Transverse colon (tissue), 4 donors: ENCODE data around the gene C17orf78. TPM values are rescaled to one million over a fixed set of nuclear protein-coding genes. Genes with fewer than 3 reads are reported as not detected.

ENCODE experiments used
- DNase-seq: peaks from one replicate; pipeline ENCODE4 v3.0.0-alpha.2; 2019
- H3K27ac ChIP-seq, 4 donors: fragments of 200-600 bp; sonication (generic); 2 replicates each; pipeline ENCODE4 v1.5.1; 2016 to 2018; ENCODE audit warnings: inconsistent platforms in 4 of 4
- H3K27me3 ChIP-seq: fragments of 200-600 bp; sonication (generic); 2 replicates; pipeline ENCODE4 v1.5.1; 2017; ENCODE audit warnings: inconsistent platforms
- H3K36me3 ChIP-seq, 4 donors: fragments of 200-600 bp; sonication (generic); 2 replicates each; pipeline ENCODE4 v1.5.1; 2017 to 2019; ENCODE audit warnings: inconsistent platforms in 4 of 4
- H3K4me1 ChIP-seq, 4 donors: fragments of 200-600 bp; sonication (generic); 2 replicates each; pipeline ENCODE4 v1.5.1; 2017 to 2020; ENCODE audit warnings: inconsistent platforms in 4 of 4
- H3K4me3 ChIP-seq, 4 donors: fragments of 200-600 bp; sonication (generic); 1 replicate in 1 of 4; 2 replicates in 3 of 4; pipeline versions ENCODE4 v1.5.1 to v1.6.1; 2017 to 2019; ENCODE audit warnings: inconsistent platforms in 4 of 4
- H3K9me3 ChIP-seq, 2 donors: fragments of 200-600 bp; sonication (generic); 2 replicates each; pipeline ENCODE4 v1.5.1; 2017 to 2019; ENCODE audit warnings: inconsistent platforms in 2 of 2
- EP300 ChIP-seq: sonication (generic); formaldehyde crosslinking; IDR thresholded peaks from one replicate; pipeline ENCODE4 v1.6.1; 2017; ENCODE audit warnings: antibody characterized with exemption, low read depth
- POLR2A ChIP-seq: fragments of 450-650 bp; IDR thresholded peaks from one replicate; pipeline ENCODE4 v1.6.1; 2016; ENCODE audit warnings: antibody characterized with exemption, mild to moderate bottlenecking, moderate library complexity
- POLR2AphosphoS5 ChIP-seq, 3 donors: sonication (generic); formaldehyde crosslinking; IDR thresholded peaks; one replicate each; pipeline ENCODE4 v1.6.1; 2016; ENCODE audit warnings: antibody characterized with exemption in 3 of 3
- WGBS, 2 donors: methylation state at CpG; one replicate each; pipeline ENCODE4 v1.1.5; 2018; ENCODE audit warnings: low coverage in 1 of 2; 5-methylcytosine and 5-hydroxymethylcytosine counted together
- in situ Hi-C, 4 donors: fragments of 200-750 bp; cut with MboI; loops; one replicate each; pipeline versions ENCODE4 v1.15.0 to v1.15.1; 2017; ENCODE audit warnings: low sequenced_read_pairs in 3 of 4, low pct_ligation_motif_present in 1 of 4, low pct_unique_long_range_greater_than_20kb in 1 of 4
- intact Hi-C: fragments of 100-400 bp; cut with DNase I; formaldehyde crosslinking; loops from one replicate; pipeline ENCODE4 v1.15.1; 2023; ENCODE audit warnings: low total_unique reads
- total RNA-seq, 4 donors: library from RNA; depleted of rRNA; stranded (reverse); fragments of >200 nt; gene quantifications; one replicate each; pipeline ENCODE4 v1.1.0, GENCODE V29; 2016
- TF ChIP-seq, protein P1 (sequence below), 5 experiments: fragments of 200-600 bp in 3 of 5; fragments of 450-650 bp in 2 of 5; sonication (generic) in 3 of 5; IDR thresholded peaks; 1 replicate in 2 of 5; 2 replicates in 3 of 5; pipeline ENCODE4 v1.5.1; 2016 to 2017; ENCODE audit warnings: antibody characterized with exemption in 5 of 5, inconsistent platforms in 3 of 5, mild to moderate bottlenecking in 2 of 5, moderate library complexity in 1 of 5

Gene C17orf78
- total RNA-seq, 4 donors from 2014 or later = not detected

DNA sequence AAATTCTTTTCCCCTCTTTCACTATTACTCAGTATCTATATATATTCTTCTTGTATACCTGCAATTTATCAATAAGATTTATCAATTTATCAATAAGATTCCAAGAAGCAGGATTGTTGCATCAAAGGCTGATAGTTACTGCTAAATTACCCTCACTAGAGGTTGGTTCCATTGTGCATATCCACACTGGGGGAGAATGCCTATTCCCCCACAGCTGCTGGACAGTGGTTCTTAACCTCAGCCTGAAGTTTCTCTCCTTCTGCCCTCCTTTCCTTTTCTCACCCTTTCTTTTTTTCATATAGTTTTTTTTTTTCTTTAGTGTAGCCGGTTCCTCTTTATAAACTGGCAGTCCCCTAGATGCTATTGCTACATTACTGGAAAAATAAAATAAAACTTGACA, 6.3 kb downstream of the C17orf78 start:
- 95 to 100% methylated on average over 1 of the region's 1 CpG for WGBS, 2 donors
- no peaks in the 10 kb centered on the region for H3K36me3 ChIP-seq
- in situ Hi-C loops = loop anchor here in 2 of 4 donors (25.0 kb wide), 1 partner anchor 770 kb away; the partner anchor contains the start of gene MRM1 (in 2 of the 2)

DNA sequence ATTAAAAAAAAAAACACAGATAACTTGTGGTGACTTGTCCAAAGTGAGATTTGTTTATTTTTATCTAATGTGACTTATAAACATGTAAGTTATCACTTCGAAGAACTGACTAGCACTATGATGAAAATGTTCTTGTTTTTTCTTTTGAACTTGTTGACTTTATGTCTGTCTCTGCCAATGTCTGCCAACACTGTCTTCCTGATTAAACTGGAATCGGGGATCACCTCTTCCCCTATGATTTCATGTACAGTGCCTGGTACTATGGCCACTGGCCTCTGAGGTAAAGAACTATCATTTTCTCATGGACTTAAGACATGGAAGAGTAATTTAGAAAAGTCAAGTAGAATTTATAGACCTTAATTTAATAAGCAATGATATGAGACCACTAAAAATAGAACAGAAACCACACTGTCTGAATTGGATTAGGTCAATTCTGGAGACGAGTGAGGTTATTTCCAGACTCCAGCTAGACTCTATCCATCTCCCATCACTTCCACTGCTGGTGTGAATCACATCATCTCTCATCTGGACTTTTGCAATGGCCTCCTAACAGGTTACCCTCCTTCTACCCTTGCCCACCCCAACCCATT, 8.9 kb downstream of the C17orf78 start:
- no peaks in the 10 kb centered on the region for H3K27me3 ChIP-seq
- no peak overlapping the region for H3K4me3 ChIP-seq
- in situ Hi-C loops (loop anchor here in 2 of 4 donors (25.0 kb wide), 1 partner anchor 772 kb away; the partner anchor contains the start of gene MRM1 (in 2 of the 2)), intact Hi-C loops (no loop called here)
- TF ChIP-seq EP300 = no peak
- TF ChIP-seq, protein P1, sequence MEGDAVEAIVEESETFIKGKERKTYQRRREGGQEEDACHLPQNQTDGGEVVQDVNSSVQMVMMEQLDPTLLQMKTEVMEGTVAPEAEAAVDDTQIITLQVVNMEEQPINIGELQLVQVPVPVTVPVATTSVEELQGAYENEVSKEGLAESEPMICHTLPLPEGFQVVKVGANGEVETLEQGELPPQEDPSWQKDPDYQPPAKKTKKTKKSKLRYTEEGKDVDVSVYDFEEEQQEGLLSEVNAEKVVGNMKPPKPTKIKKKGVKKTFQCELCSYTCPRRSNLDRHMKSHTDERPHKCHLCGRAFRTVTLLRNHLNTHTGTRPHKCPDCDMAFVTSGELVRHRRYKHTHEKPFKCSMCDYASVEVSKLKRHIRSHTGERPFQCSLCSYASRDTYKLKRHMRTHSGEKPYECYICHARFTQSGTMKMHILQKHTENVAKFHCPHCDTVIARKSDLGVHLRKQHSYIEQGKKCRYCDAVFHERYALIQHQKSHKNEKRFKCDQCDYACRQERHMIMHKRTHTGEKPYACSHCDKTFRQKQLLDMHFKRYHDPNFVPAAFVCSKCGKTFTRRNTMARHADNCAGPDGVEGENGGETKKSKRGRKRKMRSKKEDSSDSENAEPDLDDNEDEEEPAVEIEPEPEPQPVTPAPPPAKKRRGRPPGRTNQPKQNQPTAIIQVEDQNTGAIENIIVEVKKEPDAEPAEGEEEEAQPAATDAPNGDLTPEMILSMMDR (IDR thresholded peaks at IDR 0.05) = no peak
- no peak for TF ChIP-seq POLR2AphosphoS5 (IDR thresholded peaks at IDR 0.05)
- no peak for TF ChIP-seq POLR2A
- no peaks in the 10 kb centered on the region for H3K9me3 ChIP-seq
- H3K27ac ChIP-seq = peak overlapping the region in 1 of 4 donors; percentile 52
- no peak for DNase-seq
- 40 to 44% methylated on average over 2 to 3 of the region's 3 CpGs for WGBS, 2 donors
- H3K36me3 ChIP-seq = no peaks in the 10 kb centered on the region
- H3K4me1 ChIP-seq = peaks cover 0 to 26% (median 9%) of the 10 kb centered on the region in 4 donors

More for the DNA sequence above, 6.3 kb downstream of the C17orf78 start:
- no peak for DNase-seq
- no peak overlapping the region for H3K4me3 ChIP-seq
- H3K27ac ChIP-seq = no peak overlapping the region
- intact Hi-C loops = no loop called here
- H3K27me3 ChIP-seq = no peaks in the 10 kb centered on the region
- TF ChIP-seq POLR2A (no peak), EP300 (no peak), POLR2AphosphoS5 (IDR thresholded peaks at IDR 0.05) (no peak)
- TF ChIP-seq, protein P1 (IDR thresholded peaks at IDR 0.05) = no peak
- H3K4me1 ChIP-seq = peaks cover 0 to 18% (median 8%) of the 10 kb centered on the region in 4 donors
- H3K9me3 ChIP-seq = no peaks in the 10 kb centered on the region

DNA sequence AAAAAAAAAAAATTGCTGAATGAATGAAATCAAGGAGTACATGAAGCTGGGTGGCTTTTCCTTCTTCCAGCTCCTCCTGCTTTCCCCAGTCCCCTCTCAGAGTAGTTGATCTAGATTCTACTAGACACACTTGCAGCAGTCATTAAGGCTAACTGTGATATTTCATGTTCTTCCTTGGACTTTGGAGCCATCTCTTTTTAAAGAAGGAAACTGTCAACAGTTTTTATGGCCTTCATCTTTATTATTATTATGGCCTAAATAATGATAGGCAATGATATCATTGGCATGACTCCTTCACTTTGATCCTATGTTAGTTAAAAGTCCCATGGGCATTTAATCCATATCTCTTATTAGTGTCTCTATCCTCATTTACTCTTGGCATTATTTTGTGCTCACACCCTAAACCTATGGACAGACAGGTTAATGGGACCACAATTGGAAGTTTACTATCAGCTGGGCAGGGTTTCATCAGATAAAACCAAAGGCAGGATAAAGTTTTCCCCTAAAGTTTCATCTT, 9.7 kb downstream of the C17orf78 start:
- Histone ChIP-seq H3K4me3 (no peak overlapping the region), H3K36me3 (no peaks in the 10 kb centered on the region), H3K27ac (peak overlapping the region in 2 of 4 donors; percentile 29 to 52), H3K9me3 (no peaks in the 10 kb centered on the region), H3K27me3 (no peaks in the 10 kb centered on the region), H3K4me1 (peaks cover 0 to 28% (median 9%) of the 10 kb centered on the region in 4 donors)
- in situ Hi-C loops (loop anchor here in 2 of 4 donors (25.0 kb wide), 1 partner anchor 773 kb away; the partner anchor contains the start of gene MRM1 (in 2 of the 2)), intact Hi-C loops (no loop called here)
- DNase-seq = no peak
- TF ChIP-seq, protein P1 (IDR thresholded peaks at IDR 0.05) = no peak
- TF ChIP-seq POLR2A (no peak), EP300 (no peak), POLR2AphosphoS5 (IDR thresholded peaks at IDR 0.05) (no peak)

DNA sequence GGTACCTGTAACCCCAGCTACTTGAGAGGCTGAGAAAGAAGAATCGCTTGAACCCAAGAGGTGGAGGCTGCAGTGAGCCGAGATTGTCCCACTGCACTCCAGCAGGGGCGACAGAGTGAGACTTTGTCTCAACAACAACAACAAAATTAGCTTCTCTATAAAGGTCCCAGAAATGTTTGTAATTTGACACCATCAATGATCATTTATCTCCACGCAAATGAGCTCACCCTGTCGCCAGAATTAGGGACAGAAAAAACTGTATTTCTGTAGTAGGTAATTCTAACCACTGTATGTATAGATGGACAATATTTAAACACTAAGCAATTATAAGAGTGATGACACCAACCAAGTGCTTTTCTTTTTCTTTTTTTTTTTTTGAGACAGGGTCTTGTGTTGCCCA, 10.7 kb downstream of the C17orf78 start:
- H3K4me3 ChIP-seq = no peak overlapping the region
- no peaks in the 10 kb centered on the region for H3K9me3 ChIP-seq
- H3K4me1 ChIP-seq = peaks cover 0 to 34% (median 9%) of the 10 kb centered on the region in 4 donors
- no peak for DNase-seq
- intact Hi-C loops = no loop called here
- H3K36me3 ChIP-seq = no peaks in the 10 kb centered on the region
- H3K27me3 ChIP-seq = no peaks in the 10 kb centered on the region
- WGBS, 2 donors = 82 to 86% methylated on average over 3 to 5 of the region's 5 CpGs
- no peak overlapping the region for H3K27ac ChIP-seq
- in situ Hi-C loops = loop anchor here in 2 of 4 donors (25.0 kb wide), 1 partner anchor 774 kb away; the partner anchor contains the start of gene MRM1 (in 2 of the 2)
- TF ChIP-seq POLR2A = no peak
- TF ChIP-seq, protein P1 (IDR thresholded peaks at IDR 0.05) = no peak
- TF ChIP-seq EP300 = no peak
- no peak for TF ChIP-seq POLR2AphosphoS5 (IDR thresholded peaks at IDR 0.05)
